Liver (tissue), 3 donors: ENCODE results near the gene GRAMD2A.

Experiments
- FOXA1 ChIP-seq: IDR thresholded peaks from 2 replicates; pipeline ENCODE4 v1.6.1; 2016; ENCODE audit warnings: antibody characterized with exemption
- GABPA ChIP-seq, 2 donors: IDR thresholded peaks in 1 of 2; conservative IDR thresholded peaks in 1 of 2; 2 replicates each; pipeline ENCODE4 v1.6.1; 2016; ENCODE audit warnings: antibody characterized with exemption in 2 of 2, mild to moderate bottlenecking in 1 of 2, moderate library complexity in 1 of 2
- HNF4G ChIP-seq: IDR thresholded peaks from 2 replicates; pipeline ENCODE4 v1.6.1; 2016; ENCODE audit warnings: antibody characterized with exemption
- JUND ChIP-seq, 2 donors: IDR thresholded peaks; 2 replicates each; pipeline ENCODE4 v1.6.1; 2016; ENCODE audit warnings: antibody characterized with exemption in 2 of 2
- NR2F2 ChIP-seq: IDR thresholded peaks from 2 replicates; pipeline ENCODE4 v1.6.1; 2016; ENCODE audit warnings: antibody characterized with exemption
- RAD21 ChIP-seq, 2 donors: IDR thresholded peaks; 2 replicates each; pipeline ENCODE4 v1.6.1; 2016; ENCODE audit warnings: antibody characterized with exemption in 2 of 2, mild to moderate bottlenecking in 2 of 2
- REST ChIP-seq: IDR thresholded peaks from 2 replicates; pipeline ENCODE4 v1.6.1; 2016; ENCODE audit warnings: antibody characterized with exemption, mild to moderate bottlenecking
- TAF1 ChIP-seq: conservative IDR thresholded peaks from 2 replicates; pipeline ENCODE4 v1.6.1; 2016; ENCODE audit warnings: antibody characterized with exemption, mild to moderate bottlenecking
- YY1 ChIP-seq: IDR thresholded peaks from 2 replicates; pipeline ENCODE4 v1.6.1; 2016; ENCODE audit warnings: antibody characterized with exemption, mild to moderate bottlenecking
- ZBTB33 ChIP-seq: IDR thresholded peaks from 2 replicates; pipeline ENCODE4 v1.6.1; 2016; ENCODE audit warnings: antibody characterized with exemption
- TF ChIP-seq, protein P1 (sequence below): IDR thresholded peaks from 2 replicates; pipeline ENCODE4 v1.6.1; 2016; ENCODE audit warnings: antibody characterized with exemption
- TF ChIP-seq, protein P2 (sequence below): fragments of 150-350 bp; IDR thresholded peaks from 2 replicates; pipeline ENCODE4 v1.5.1; 2017; ENCODE audit warnings: improper control_type of control experiment, low read depth, low read length; ENCODE audit not compliant: missing input control
- TF ChIP-seq, protein P3 (sequence below): IDR thresholded peaks from 2 replicates; pipeline ENCODE4 v1.6.1; 2016; ENCODE audit warnings: antibody characterized with exemption
- donor health status: healthy.
- donor health status: healthy.

- TF ChIP-seq, protein P1, sequence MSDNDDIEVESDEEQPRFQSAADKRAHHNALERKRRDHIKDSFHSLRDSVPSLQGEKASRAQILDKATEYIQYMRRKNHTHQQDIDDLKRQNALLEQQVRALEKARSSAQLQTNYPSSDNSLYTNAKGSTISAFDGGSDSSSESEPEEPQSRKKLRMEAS, result no peak
- TF ChIP-seq FOXA1, result no peak
- TF ChIP-seq JUND (IDR thresholded peaks at IDR 0.05), result no peak
- TF ChIP-seq ZBTB33, result no peak
- no peak for TF ChIP-seq YY1
- TF ChIP-seq, protein P2, sequence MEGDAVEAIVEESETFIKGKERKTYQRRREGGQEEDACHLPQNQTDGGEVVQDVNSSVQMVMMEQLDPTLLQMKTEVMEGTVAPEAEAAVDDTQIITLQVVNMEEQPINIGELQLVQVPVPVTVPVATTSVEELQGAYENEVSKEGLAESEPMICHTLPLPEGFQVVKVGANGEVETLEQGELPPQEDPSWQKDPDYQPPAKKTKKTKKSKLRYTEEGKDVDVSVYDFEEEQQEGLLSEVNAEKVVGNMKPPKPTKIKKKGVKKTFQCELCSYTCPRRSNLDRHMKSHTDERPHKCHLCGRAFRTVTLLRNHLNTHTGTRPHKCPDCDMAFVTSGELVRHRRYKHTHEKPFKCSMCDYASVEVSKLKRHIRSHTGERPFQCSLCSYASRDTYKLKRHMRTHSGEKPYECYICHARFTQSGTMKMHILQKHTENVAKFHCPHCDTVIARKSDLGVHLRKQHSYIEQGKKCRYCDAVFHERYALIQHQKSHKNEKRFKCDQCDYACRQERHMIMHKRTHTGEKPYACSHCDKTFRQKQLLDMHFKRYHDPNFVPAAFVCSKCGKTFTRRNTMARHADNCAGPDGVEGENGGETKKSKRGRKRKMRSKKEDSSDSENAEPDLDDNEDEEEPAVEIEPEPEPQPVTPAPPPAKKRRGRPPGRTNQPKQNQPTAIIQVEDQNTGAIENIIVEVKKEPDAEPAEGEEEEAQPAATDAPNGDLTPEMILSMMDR, result no peak
- TF ChIP-seq, protein P3, sequence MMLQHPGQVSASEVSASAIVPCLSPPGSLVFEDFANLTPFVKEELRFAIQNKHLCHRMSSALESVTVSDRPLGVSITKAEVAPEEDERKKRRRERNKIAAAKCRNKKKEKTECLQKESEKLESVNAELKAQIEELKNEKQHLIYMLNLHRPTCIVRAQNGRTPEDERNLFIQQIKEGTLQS, result no peak
- TF ChIP-seq RAD21 (IDR thresholded peaks at IDR 0.05), result no peak
- no peak for TF ChIP-seq REST
- no peak for TF ChIP-seq GABPA (IDR thresholded peaks at IDR 0.05 in 1 of 2, conservative IDR thresholded peaks at IDR 0.05 in 1 of 2)
- TF ChIP-seq NR2F2, result no peak
- TF ChIP-seq HNF4G, result no peak
- TF ChIP-seq TAF1, result no peak
Measured at GRCh38 chr15:72229076-72229946, 31.7 kb upstream of the GRAMD2A start.
